ENCODE results near the gene IGFBP7.

GRCh38 chr4:57098415-57098814, 11.8 kb downstream of the IGFBP7 start:
- TF ChIP-seq, protein P1, sequence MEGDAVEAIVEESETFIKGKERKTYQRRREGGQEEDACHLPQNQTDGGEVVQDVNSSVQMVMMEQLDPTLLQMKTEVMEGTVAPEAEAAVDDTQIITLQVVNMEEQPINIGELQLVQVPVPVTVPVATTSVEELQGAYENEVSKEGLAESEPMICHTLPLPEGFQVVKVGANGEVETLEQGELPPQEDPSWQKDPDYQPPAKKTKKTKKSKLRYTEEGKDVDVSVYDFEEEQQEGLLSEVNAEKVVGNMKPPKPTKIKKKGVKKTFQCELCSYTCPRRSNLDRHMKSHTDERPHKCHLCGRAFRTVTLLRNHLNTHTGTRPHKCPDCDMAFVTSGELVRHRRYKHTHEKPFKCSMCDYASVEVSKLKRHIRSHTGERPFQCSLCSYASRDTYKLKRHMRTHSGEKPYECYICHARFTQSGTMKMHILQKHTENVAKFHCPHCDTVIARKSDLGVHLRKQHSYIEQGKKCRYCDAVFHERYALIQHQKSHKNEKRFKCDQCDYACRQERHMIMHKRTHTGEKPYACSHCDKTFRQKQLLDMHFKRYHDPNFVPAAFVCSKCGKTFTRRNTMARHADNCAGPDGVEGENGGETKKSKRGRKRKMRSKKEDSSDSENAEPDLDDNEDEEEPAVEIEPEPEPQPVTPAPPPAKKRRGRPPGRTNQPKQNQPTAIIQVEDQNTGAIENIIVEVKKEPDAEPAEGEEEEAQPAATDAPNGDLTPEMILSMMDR (IDR thresholded peaks at IDR 0.05), result no peak
- no peak for TF ChIP-seq POLR2A (IDR thresholded peaks at IDR 0.05)

All from vagina (tissue), 2 donors.